GM18517 (cell line): ENCODE data around the gene TSHZ2.

Source experiments
- ATAC-seq: cut with Tn5 transposase; IDR thresholded peaks from one replicate; pipeline ENCODE4 v1.9.1; 2021; ENCODE audit warnings: mild to moderate bottlenecking, moderate library complexity; ENCODE audit not compliant: unreplicated experiment

The TSHZ2 gene

DNA sequence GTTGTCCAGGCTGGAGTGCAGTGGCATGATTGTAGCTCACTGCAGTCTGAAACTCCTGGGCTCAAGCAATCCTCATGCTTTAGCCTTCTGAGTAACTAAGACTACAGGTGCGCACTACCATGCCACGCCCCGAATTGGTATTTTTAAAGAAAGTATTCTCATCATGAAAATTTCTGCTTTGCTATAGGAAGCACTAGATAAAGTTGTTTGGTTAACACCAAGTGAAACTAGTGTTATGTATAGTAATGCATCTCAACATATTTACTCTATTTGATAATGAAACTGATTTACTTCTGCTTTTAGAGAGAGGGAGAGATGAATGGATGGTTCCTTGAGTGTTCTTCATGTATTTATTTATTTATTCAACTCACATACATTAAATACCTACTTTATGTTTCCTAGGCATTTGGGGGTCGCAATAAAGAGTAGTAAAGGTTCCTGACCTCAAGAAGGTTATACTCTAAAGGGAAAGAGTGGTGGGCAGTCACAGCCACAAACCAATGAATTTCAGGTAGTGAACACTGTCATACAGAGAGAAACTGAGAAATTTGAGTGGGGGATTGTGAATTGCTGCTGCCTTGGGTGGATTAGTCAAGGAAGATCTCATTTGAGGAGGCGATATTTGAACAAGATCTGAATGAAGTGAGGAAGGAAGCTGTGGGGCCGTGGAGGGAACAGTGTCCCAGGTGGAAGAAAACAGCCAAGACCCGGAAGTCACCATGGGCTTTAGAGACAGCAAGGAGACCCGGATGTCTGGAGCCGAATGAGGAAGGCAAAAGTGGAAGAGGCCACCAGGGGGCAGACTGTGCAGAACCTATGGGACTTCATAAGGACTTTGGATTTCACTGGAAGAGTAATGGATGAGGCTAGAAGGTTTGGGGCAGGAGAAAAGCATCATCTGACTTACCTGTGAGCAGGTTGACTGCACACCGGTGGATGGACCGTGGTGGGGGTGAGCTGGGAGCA, 185.6 kb downstream of the TSHZ2 start:
- ATAC-seq: peak; percentile 97

DNA sequence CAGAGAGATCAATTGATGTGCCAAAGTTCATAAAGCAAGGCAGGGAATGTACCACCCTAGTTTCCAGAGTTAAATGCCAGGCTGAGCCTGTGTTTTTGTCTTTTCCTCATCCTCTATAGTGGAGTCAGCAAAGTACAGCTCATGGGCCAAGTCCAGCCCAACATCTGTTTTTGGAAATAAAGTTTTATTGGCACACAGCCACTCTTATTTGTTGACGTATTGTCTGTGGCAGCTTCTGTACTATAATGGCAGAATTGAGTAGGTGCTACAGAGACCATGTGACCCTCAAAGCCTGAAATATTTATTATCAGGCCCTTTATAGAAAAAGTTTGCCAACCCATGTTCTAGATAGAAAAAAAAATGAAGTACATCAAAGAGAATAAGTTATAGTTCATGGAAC, 187.0 kb downstream of the TSHZ2 start:
- ATAC-seq: no peak

DNA sequence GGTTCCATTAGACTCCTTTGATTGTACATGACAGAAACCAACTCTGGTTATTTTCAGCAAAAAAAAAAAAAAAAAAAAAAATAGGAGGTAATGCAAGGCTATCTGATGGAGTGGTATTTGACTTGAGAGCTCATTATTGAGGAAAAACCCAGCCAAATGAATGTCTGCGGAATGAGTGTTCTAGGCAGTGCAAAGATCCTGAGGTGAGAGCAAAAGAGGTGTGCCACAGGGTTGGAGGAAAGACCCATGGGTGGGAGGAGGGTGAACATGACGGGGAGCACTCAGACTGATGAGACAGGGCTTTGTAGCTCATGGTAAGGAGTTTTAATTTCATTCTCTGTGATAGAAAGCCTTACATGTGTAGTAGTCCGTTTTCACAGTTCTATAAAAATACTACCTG, 188.9 kb downstream of the TSHZ2 start:
- ATAC-seq: no peak

DNA sequence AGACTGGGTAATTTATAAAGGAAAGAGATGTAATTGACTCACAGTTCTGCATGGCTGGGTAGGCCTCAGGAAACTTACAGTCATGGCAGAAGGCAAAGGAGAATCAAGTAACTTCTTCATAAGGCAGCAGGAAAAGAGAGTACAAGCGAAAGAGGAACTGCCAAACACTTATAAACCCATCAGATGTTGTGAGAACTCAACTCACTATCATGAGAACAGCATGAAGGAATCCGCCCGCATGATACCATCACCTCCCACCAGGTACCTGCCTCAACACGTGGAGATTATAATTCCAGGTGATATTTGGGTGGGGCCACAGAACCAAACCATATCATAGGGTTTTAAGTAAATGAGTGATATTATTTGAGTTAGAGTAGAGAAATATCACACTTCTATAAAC, 189.3 kb downstream of the TSHZ2 start:
- ATAC-seq: no peak

DNA sequence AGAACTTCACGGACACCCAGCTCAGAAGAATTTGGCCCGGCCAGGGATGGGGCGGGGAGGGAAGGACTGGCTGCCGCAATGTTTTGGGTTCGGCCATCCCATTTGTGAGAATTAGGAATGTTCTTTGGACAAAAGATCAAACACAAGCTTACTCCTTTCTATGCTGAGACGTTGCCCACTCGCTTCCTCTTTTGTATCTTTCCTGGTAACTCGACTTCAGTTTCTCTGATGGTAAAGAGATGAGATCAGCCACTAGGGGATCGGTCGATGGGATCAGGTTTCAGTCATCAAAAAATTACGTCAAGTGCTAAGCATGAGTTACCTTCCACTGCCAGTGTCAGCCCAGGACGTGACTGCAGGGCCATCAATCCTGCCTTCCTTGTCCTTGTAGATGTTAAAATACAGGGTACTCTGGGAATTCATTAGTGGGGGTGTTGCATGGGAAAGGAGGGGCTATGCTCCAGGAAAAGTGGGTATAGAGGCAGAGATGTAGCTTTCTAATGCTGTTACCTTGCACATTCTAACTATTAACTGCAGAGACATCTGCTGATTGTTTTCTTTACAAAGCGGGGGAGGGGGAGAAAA, 190.2 kb downstream of the TSHZ2 start:
- no peak for ATAC-seq

DNA sequence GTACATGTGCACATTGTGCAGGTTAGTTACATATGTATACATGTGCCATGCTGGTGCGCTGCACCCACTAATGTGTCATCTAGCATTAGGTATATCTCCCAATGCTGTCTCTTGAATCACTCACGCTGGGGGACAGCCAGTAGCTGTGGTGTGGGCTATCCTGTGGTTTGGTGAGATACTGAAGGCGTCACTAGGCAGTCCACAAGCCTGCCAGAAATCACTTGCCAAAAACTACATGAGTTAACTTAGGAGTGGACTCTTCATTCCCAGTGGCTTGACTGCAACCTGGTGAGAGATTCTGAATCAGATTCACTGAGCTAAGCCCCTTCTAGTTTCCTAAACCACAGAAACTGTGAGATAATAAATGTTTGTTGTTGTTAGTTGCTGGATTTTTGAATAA, 191.3 kb downstream of the TSHZ2 start:
- no peak for ATAC-seq

DNA sequence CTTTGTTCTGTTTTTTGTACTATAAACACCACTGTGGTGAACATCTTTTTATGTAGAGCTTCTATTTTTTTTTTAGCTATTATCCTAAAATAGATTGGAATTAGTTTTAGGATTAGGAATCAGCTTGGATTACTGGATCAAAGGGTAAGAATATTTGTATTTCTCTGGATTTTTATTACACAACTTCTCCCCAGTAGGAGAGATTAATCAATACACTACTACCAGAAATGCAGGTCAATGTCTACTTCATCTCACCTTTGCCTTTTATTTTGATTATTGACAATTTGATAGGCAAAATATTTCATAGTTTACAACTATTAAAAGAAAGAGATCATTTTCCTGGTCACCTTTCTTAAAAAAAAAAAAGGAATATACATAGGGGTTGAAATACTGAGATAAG, 191.9 kb downstream of the TSHZ2 start:
- ATAC-seq: no peak

DNA sequence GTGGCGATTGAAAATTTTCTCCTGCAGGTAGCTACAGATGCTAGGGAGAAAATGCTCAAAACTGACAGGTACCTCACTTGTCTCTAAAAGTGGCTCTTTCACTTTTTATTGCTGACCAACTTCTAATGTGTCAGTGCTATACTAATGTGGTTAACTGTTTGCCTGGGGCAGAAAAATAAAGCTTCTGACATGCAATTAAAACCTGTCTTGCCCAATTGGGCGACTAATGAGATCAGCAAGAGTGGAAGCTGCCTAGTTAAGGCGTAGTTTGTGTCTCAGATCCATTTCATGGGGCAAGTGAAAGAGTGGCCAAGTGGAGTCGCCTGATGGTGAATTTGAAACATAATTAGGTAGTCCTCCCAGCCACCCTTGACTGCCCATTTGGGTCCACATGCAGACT, 193.3 kb downstream of the TSHZ2 start:
- ATAC-seq: no peak

DNA sequence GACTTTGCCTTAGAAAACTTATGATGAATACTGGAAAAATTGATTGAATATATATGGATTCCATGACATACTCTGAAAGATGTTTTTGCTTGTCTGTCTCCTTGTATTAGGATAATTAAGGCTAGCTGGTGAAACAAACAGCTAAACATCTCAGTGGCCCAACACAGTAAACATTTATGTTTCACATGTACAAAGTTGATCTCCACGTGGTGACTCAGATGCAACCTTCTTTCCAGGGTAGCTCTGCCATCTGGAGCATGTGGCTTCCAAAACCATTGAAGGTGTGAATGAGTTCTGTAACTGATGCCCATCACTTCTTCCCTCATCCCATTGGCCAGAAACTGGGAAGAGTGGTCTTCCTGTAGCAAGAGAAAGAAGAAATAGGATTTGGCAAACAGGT, 196.3 kb downstream of the TSHZ2 start:
- no peak for ATAC-seq

DNA sequence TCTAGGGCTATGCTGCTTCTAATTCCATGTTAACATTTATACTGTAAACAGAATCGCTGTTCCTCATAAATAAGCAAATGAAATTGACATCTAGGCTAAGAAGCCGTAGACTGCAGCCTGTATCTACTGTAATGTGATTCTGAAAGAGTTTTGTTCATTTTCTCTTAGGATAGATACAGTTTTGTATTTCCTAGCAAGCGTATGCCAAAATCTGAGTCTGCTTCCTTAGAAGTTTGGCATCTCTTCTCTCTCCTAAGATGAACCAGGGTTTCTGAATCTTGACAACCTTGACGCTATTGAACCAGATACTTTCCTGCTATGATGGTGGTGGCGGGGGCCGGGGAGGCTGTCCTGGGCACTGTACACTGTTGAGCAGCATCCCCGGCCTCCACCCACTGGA, 198.0 kb downstream of the TSHZ2 start:
- no peak for ATAC-seq

DNA sequence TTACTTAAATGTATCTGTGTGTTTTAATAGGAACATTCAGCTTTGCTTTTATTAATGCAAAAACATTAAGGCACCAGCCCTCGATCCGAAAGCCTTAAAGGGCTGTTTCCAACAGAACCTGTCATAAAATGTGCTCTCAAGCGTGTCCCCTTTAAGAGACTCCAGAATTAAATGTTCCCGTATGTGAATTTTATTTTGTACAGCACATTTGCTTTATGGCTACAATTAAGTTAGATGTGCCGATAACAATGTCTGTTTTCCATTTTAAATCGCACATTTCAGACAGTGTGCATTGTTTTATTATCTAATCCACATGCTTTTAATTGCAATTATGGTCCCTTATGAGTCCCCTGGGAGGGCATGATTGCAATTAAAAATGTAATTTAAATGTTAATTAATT, 198.9 kb downstream of the TSHZ2 start:
- no peak for ATAC-seq

DNA sequence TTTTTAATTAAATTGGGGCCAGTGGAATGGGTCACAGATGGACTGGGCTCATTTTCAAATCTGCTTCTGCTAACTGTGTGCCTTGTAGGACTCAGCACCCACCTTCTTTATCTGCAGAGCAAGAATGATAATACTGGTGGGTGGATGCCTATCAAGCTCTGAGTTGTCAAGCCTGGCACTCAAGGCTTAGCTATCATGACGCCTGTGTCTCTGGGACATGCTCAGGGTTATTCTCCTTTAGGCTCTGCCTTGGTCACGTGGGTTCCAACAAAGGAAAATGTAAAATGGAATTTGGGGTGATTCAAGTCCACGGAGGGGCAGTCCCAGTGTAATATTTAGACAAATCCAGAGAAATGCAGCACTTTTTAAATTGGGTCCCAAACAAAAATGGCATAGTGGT, 202.3 kb downstream of the TSHZ2 start:
- no peak for ATAC-seq

DNA sequence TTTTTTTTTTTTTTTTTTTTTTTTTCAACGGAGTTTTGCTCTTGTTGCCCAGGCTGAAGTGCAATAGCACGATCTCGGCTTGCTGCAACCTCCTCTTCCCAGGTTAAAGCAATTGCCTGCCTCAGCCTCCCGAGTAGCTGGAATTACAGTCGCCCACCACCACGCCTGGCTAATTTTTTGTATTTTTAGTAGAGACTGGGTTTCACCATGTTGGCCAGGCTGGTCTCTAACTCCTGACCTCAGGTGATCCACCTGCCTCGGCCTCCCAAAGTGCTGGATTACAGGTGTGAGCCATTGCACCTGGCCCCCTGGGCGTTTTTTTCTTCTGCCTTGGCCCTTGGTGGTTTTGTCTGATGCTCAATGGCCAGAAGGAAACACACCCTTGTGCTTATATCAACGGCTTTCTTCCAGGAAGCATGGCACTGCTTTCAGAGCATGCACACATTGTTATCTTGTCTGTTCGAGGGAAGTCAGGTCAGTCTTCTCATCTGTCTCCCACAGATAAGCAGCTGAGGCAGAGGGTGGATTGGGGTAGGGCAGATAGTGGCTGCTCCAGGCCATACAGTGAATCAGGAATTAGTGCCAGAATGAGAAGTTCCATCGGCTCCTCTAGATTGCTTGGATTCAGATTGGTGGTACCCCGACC, 203.1 kb downstream of the TSHZ2 start:
- no peak for ATAC-seq

DNA sequence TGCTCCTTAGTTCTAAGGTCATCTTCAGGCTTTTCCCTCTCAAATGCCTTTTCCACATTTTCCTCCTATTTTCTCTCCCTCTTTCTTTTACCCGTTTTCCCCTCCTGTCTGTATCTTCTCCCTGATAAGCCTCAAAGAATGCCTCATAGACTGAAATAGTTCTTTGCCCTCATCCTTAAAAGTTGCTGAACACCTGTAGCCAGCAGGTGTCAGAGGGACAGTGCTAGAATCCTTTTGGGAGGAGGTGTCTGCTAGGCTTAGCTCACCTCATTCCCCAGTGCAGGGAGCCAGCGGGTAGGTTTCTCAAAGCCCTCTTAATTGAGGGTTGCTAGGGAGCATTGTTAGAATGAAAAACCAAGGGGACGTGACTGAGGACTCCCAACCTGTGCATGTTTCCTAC, 204.0 kb downstream of the TSHZ2 start:
- no peak for ATAC-seq

DNA sequence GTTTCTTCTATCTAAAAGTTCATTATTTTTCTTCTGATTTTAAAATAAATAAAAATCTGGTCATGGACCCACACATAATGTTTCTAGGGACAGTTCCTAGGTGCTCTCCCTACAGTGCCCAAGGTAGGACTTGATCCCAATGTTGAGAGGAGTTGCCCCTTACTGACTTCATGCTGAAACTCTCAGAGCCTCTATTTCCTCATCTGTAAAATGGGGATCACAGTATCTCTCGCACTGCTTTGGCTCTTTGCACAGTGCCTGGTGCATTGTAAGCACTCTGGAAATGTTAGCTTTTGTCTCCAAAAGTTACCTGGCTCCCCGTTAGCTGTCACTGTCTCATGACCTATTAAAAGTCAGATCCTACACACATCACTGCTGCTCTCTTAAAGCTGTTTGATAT, 205.5 kb downstream of the TSHZ2 start:
- no peak for ATAC-seq

DNA sequence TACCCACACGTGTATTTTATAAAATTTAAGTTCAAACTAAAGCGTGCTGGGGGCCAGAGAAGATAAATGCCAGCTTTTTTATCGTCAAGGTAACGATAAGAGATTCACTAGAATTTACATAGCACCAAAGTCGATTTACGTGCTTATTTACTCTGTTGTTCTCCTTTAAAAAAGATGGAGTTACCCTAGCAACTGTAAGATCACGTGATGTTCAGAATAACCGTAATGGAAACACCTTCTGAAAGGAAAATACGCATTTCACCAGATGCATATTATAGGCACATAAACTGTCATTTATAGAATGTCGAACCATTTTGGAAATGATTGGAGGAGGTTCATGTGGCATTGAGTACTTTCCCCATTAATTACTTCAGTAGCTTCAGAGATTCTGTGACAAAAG, 207.6 kb downstream of the TSHZ2 start:
- no peak for ATAC-seq

DNA sequence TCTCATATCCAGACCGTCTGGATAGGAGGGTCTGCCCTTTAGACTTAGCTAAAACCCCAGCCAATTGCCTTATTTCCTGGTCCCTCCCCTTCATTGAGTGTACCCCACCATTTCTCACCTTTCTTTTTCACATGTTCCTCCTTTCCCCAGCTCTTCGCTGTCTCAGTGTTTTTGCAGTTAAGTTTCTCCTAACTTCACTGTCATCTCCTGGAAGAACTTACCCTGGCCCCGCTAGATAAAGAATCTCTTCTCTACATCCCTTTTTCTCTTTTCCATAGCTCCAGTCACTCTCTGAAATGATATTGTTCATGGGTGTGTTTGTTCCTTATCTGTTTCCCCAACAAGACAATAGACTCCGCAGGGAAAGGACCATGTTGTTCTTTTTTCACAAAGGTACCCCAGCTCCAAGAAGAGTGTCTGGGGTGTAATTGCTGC, 208.8 kb downstream of the TSHZ2 start:
- no peak for ATAC-seq

DNA sequence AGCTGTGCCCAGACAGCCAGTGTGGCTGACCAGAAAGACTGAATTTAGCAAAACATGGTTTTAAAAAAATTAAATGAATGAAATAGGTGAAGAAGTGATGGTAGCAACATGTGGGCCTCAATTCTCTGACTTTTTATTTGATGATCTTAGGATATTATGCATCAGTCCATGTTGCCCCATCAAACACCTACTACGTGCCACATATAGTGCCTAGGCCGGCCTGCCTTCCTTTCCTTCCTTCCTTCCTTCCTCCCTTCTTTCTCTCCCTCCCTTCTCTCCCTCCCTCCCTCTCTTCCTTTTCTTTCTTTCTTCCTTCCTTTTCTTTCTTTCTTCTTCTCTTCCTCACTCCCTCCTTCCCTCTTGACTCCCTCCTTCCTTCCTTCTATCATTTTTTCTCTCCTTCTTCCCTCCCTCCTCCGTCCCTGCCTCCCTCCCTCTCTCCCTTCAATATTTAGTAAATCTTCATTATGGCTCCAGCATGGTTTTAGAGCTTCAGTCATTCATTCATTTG, 209.8 kb downstream of the TSHZ2 start:
- no peak for ATAC-seq

DNA sequence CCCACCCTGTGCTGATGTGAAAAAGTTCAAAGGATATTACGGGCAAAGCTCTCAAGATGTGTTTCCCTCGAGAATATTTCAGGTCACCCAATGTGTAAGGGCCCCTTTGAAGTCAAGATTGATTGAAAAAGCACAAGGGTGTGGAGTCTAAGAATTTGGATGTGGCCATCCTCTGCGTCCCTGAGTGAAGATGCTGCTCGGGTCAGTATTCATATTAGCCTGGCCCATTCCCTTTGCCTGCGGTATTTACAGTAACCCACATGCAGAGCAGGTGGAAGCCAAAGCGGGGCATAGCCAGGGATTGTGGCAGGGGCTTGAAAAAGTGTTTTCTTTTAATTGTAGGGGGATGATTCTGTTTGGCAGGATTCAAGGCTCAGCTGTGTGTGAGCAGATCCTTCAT, 211.0 kb downstream of the TSHZ2 start:
- no peak for ATAC-seq

DNA sequence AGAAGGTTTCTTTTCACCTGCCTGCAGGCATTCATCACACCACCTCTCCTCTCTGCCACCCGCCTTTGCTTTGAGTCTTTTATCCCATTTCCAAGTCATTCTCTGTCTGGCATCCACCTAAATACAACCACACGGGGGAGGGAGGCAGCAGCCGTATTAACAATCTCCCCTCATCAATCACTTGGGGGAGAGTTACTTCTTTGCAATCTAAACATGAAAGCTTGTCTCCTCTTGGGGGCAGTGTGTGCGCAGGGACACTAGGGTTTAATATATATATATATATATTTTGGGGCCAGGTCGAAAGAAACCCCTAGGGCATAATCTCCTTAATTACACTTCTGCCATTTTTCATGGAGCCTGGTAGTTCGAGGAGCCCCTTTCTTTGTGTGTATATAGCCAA, 214.5 kb downstream of the TSHZ2 start:
- ATAC-seq: no peak

DNA sequence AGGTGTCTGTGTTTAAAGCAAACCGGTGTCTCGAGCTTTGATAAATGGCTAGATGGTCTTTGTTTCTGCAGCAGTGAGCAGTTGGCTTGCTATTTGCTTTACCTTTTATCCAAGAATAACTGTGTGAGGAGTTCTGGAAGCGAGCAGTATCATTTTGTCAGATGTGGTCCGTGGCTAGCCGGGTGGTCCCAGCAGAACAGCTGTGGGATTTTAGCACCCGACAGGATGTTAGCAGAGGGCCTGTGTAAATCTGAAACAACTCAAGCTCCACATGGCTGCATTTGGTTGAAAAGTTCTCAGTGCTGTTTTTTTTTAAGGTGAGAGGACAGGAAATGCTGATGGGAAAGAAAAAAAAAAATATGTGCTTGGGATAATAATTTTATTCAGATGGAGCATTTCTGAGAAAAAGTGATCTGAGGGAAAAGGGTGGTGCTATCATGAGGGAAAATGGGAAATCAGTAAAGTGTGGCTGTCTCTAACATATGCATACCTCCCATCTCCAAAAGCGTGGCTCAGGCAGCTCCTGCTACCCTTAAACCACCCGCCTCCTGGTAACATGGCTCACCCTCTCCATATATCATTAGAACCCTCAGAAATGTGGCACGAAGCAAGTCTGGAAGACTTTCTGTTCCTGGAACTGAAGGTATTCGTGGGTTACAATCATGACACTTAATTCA, 215.4 kb downstream of the TSHZ2 start:
- ATAC-seq: no peak
